ENCODE results near the gene STMN3.

- TF ChIP-seq POLR2A (IDR thresholded peaks at IDR 0.05; ENCODE audit: borderline replicate concordance, extremely low read depth, insufficient read depth, insufficient read length) (no peak), EZH2phosphoT487 (IDR thresholded peaks at IDR 0.05; ENCODE audit: borderline replicate concordance) (no peak), ELF1 (IDR thresholded peaks at IDR 0.05; ENCODE audit: borderline replicate concordance, low read depth) (no peak), YY1 (IDR thresholded peaks at IDR 0.05; ENCODE audit: extremely low read depth, insufficient replicate concordance, low read depth, low read length) (no peak), EZH2 (IDR thresholded peaks at IDR 0.05) (no peak), POLR2AphosphoS5 (IDR thresholded peaks at IDR 0.05; ENCODE audit: low read depth, low read length) (no peak), REST (IDR thresholded peaks at IDR 0.05; ENCODE audit: low read depth) (no peak), RAD21 (IDR thresholded peaks at IDR 0.05; ENCODE audit: low read depth) (no peak), ATF3 (IDR thresholded peaks at IDR 0.05) (no peak), FOSL1 (IDR thresholded peaks at IDR 0.05; ENCODE audit: low read depth) (no peak)
- TF ChIP-seq, protein P1, sequence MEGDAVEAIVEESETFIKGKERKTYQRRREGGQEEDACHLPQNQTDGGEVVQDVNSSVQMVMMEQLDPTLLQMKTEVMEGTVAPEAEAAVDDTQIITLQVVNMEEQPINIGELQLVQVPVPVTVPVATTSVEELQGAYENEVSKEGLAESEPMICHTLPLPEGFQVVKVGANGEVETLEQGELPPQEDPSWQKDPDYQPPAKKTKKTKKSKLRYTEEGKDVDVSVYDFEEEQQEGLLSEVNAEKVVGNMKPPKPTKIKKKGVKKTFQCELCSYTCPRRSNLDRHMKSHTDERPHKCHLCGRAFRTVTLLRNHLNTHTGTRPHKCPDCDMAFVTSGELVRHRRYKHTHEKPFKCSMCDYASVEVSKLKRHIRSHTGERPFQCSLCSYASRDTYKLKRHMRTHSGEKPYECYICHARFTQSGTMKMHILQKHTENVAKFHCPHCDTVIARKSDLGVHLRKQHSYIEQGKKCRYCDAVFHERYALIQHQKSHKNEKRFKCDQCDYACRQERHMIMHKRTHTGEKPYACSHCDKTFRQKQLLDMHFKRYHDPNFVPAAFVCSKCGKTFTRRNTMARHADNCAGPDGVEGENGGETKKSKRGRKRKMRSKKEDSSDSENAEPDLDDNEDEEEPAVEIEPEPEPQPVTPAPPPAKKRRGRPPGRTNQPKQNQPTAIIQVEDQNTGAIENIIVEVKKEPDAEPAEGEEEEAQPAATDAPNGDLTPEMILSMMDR (IDR thresholded peaks at IDR 0.05 in 2 of 3, conservative IDR thresholded peaks at IDR 0.05 in 1 of 3; ENCODE audit: borderline replicate concordance in 1 of 3, insufficient read depth in 1 of 3, low read depth in 2 of 3, low read length in 2 of 3) = no peak
- TF ChIP-seq, protein P2, sequence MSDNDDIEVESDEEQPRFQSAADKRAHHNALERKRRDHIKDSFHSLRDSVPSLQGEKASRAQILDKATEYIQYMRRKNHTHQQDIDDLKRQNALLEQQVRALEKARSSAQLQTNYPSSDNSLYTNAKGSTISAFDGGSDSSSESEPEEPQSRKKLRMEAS (IDR thresholded peaks at IDR 0.05) = no peak
Observed at GRCh38 chr20:63595416-63596127, 57.7 kb downstream of the STMN3 start.
